ENCODE results near the gene PEX7. TPM values are rescaled to one million over a fixed set of nuclear protein-coding genes. Genes with fewer than 3 reads are reported as not detected.
"Not testable (repeated sequence)": the region's sequence is repeated elsewhere in the genome, so short reads cannot be mapped to it uniquely, and the experiment has no call there.

PEX7 gene
- total and polyA plus RNA-seq, 10 of the 15 experiments (the other 5 are each of a cell fraction or from before 2014, with no cell fraction given) = 0.58 to 12.4 (median 8.8) TPM

DNA sequence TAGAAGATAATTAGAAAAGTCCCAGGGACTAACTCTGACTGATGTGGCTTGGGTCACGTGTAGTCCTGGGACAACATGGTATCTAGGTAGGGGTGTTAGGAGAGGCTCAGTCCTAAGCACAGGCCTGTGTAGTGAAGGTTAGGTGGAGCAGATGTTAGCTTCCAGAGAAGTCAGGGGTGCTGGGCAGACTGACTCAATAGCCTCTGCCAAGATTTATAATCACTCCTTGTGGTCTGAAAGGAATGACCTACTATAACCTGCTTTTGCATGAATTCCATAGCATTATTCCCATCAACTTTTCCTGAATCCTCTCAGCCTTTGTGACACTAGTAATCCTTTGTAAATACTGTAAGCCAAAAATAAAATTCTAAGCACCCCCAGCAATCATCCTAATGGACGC, 10.2 kb upstream of the PEX7 start:
- Histone ChIP-seq H4K20me1 (ENCODE audit: control insufficient read depth, insufficient read depth) (no peaks in the 10 kb centered on the region), H3K4me3 (no peak overlapping the region), H3K27ac (ENCODE audit: control insufficient read depth, insufficient read depth) (no peak overlapping the region), H3K9ac (ENCODE audit: control insufficient read depth, insufficient read depth, low read length) (no peak overlapping the region), H3K4me2 (ENCODE audit: control insufficient read depth, insufficient read depth) (no peak overlapping the region), H2AFZ (ENCODE audit: control insufficient read depth, low read depth, low read length) (no peak overlapping the region), H3K27me3 (replicated peaks in 1 of 2; ENCODE audit: control insufficient read depth in 2 of 2, insufficient read depth in 2 of 2, low read length in 1 of 2) (no peaks in the 10 kb centered on the region), H3K79me2 (ENCODE audit: control insufficient read depth, insufficient read depth, low read length) (no peaks in the 10 kb centered on the region), H3K4me1 (ENCODE audit: control insufficient read depth, insufficient read depth, low read length) (no peaks in the 10 kb centered on the region), H3K36me3 (ENCODE audit: control insufficient read depth in 2 of 2, insufficient read depth in 2 of 2, low read length in 1 of 2) (no peaks in the 10 kb centered on the region), H3K9me3 (replicated peaks; ENCODE audit: control insufficient read depth, insufficient read depth, low read length) (no peaks in the 10 kb centered on the region; the same call in 2 of the 3 replicates)
- BruUV-seq (replicated peaks) = no TSS peak
- ChIA-PET POLR2A (no interaction called here), SMC1A (ENCODE audit: uncharacterized antibody, unreplicated experiment) (interaction anchor here (1.0 to 1.3 kb wide), 2 partner anchors 18 to 168 kb away, joined by 3 read pairs; no protein-coding TSS in a partner anchor), CTCF (no interaction called here), RAD21 (ENCODE audit: unreplicated experiment) (no interaction called here)
- in situ Hi-C loops (cut with MboI) = no loop called here
- TF ChIP-seq POLR2AphosphoS5 (IDR thresholded peaks at IDR 0.05; ENCODE audit: low read length) (no peak), BHLHE40 (IDR thresholded peaks at IDR 0.05; ENCODE audit: borderline replicate concordance in 1 of 2, low read depth in 2 of 2, low read length in 1 of 2) (no peak), SUZ12 (IDR thresholded peaks at IDR 0.05; ENCODE audit: unreplicated experiment) (no peak), CHD4 (IDR thresholded peaks at IDR 0.05) (no peak), CHD1 (IDR thresholded peaks at IDR 0.05; ENCODE audit: low read depth, low read length) (no peak), RAD51 (IDR thresholded peaks at IDR 0.05) (no peak), CREB1 (IDR thresholded peaks at IDR 0.05; ENCODE audit: low read depth) (no peak), SMC3 (IDR thresholded peaks at IDR 0.05; ENCODE audit: borderline replicate concordance, low read length) (no peak), NR2C2 (IDR thresholded peaks at IDR 0.05; ENCODE audit: borderline replicate concordance, control insufficient read depth, insufficient read length, low read depth) (no peak)
- TF ChIP-seq, protein P1, sequence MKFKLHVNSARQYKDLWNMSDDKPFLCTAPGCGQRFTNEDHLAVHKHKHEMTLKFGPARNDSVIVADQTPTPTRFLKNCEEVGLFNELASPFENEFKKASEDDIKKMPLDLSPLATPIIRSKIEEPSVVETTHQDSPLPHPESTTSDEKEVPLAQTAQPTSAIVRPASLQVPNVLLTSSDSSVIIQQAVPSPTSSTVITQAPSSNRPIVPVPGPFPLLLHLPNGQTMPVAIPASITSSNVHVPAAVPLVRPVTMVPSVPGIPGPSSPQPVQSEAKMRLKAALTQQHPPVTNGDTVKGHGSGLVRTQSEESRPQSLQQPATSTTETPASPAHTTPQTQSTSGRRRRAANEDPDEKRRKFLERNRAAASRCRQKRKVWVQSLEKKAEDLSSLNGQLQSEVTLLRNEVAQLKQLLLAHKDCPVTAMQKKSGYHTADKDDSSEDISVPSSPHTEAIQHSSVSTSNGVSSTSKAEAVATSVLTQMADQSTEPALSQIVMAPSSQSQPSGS (IDR thresholded peaks at IDR 0.05; ENCODE audit: low read length) = no peak
- intact Hi-C loops (cut with micrococcal nuclease; ENCODE audit: unreplicated experiment) = no loop called here
- DNase-seq (ENCODE audit: low read depth, low spot score) (no peak), ATAC-seq (no peak), FAIRE-seq (no peak)
- WGBS (ENCODE audit: insufficient coverage, insufficient replicate concordance, low lambda C conversion rate, missing lambda C conversion rate) = 45% methylated on average over 2 of the region's 2 CpGs

DNA sequence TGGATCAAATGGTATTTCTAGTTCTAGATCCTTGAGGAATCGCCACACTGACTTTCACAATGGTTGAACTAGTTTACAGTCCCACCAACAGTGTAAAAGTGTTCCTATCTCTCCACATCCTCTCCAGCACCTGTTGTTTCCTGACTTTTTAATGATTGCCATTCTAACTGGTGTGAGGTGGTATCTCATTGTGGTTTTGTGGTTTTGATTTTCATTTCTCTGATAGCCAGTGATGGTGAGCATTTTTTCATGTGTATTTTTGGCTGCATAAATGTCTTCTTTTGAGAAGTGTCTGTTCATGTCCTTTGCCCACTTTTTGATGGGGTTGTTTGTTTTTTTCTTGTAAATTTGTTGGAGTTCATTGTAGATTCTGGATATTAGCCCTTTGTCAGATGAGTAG, 6.8 kb upstream of the PEX7 start:
- H3K9me3 ChIP-seq (replicated peaks; ENCODE audit: control insufficient read depth, insufficient read depth, low read length); in situ Hi-C loops (cut with MboI); H3K79me2 ChIP-seq (ENCODE audit: control insufficient read depth, insufficient read depth, low read length); H4K20me1 ChIP-seq (ENCODE audit: control insufficient read depth, insufficient read depth); H3K4me2 ChIP-seq (ENCODE audit: control insufficient read depth, insufficient read depth); H3K4me1 ChIP-seq (ENCODE audit: control insufficient read depth, insufficient read depth, low read length); DNase-seq (ENCODE audit: low read depth, low spot score); H2AFZ ChIP-seq (ENCODE audit: control insufficient read depth, low read depth, low read length); FAIRE-seq; H3K27ac ChIP-seq (ENCODE audit: control insufficient read depth, insufficient read depth); CTCF ChIA-PET; BruUV-seq (replicated peaks); H3K36me3 ChIP-seq (ENCODE audit: control insufficient read depth in 2 of 2, insufficient read depth in 2 of 2, low read length in 1 of 2); POLR2A ChIA-PET; H3K9ac ChIP-seq (ENCODE audit: control insufficient read depth, insufficient read depth, low read length); ATAC-seq; intact Hi-C loops (cut with micrococcal nuclease; ENCODE audit: unreplicated experiment); H3K27me3 ChIP-seq (replicated peaks in 1 of 2; ENCODE audit: control insufficient read depth in 2 of 2, insufficient read depth in 2 of 2, low read length in 1 of 2); RAD21 ChIA-PET (ENCODE audit: unreplicated experiment); H3K4me3 ChIP-seq; SMC1A ChIA-PET (ENCODE audit: uncharacterized antibody, unreplicated experiment): not testable (repeated sequence)
- 60% methylated on average over 1 of the region's 1 CpG for WGBS (ENCODE audit: insufficient coverage, insufficient replicate concordance, low lambda C conversion rate, missing lambda C conversion rate)
